IPS DF 6.9 (cell line): ENCODE results near the gene ACTR1B.
"Not testable (repeated sequence)": the region's sequence is repeated elsewhere in the genome, so short reads cannot be mapped to it uniquely, and the experiment has no call there.

ENCODE experiments used
- DNase-seq: peaks from one replicate; pipeline ENCODE4 v3.0.0-alpha.2; 2013; ENCODE audit warnings: low read depth, low spot score
- H3K27ac ChIP-seq: one replicate; pipeline ENCODE4 v1.5.1; 2013; ENCODE audit warnings: low read length, control low read depth
- H3K27me3 ChIP-seq: 2 replicates; pipeline ENCODE4 v1.6.1; 2013; ENCODE audit warnings: mild to moderate bottlenecking, low read length; ENCODE audit not compliant: control insufficient read depth, insufficient read depth
- H3K36me3 ChIP-seq: 2 replicates; pipeline ENCODE4 v1.6.1; 2013; ENCODE audit warnings: low read length; ENCODE audit not compliant: control insufficient read depth, insufficient read depth
- H3K4me1 ChIP-seq: 2 replicates; pipeline ENCODE4 v1.6.1; 2013; ENCODE audit warnings: low read length; ENCODE audit not compliant: control insufficient read depth, insufficient read depth
- H3K4me3 ChIP-seq: 2 replicates; pipeline ENCODE4 v1.5.1; 2013; ENCODE audit warnings: mild to moderate bottlenecking, low read length
- H3K9me3 ChIP-seq: 2 replicates; pipeline ENCODE4 v1.6.1; 2013; ENCODE audit warnings: low read length, inconsistent platforms; ENCODE audit not compliant: control insufficient read depth, insufficient read depth
- WGBS: extraction: QIAGEN DNeasy Blood & Tissue Kit; methylation state at CpG from one replicate; pipeline ENCODE4 v1.1.7; 2013; ENCODE audit warnings: mixed read lengths, missing lambda C conversion rate; ENCODE audit not compliant: insufficient read length, insufficient coverage; 5-methylcytosine and 5-hydroxymethylcytosine counted together

ACTR1B gene

GRCh38 chr2:97646977-97647376 is 16.9 kb downstream of the ACTR1B start:
- H3K27me3 ChIP-seq: no peaks in the 10 kb centered on the region
- no peak overlapping the region for H3K27ac ChIP-seq
- H3K9me3 ChIP-seq: no peaks in the 10 kb centered on the region
- no peaks in the 10 kb centered on the region for H3K4me1 ChIP-seq
- H3K4me3 ChIP-seq: peak overlapping the region; percentile 96; the same call in 1 of the 2 replicates
- no peak for DNase-seq
- H3K36me3 ChIP-seq: peaks cover 15% of the 10 kb centered on the region; the same call in 1 of the 2 replicates
- WGBS: no CpG with 5 or more reads among the region's 4 CpGs

GRCh38 chr2:97645695-97646629 is 17.9 kb downstream of the ACTR1B start, which contains the start of gene COX5B:
Gene COX5B, plus strand, starts transcription at chr2:97646062. Its CDS starts 25 bp downstream, at chr2:97646087.
- peaks cover 15% of the 10 kb centered on the region; the same call in 1 of the 2 replicates for H3K36me3 ChIP-seq
- H3K27me3 ChIP-seq: no peaks in the 10 kb centered on the region
- peak; percentile 75 for DNase-seq
- H3K9me3 ChIP-seq: no peaks in the 10 kb centered on the region
- peak within 1 kb of the TSS; percentile 96 for H3K4me3 ChIP-seq
- no CpG with 5 or more reads among the region's 63 CpGs for WGBS
- H3K4me1 ChIP-seq: no peaks in the 10 kb centered on the region
- H3K27ac ChIP-seq: no peak within 1 kb of the TSS

- Histone ChIP-seq H3K4me3 (peak overlapping the region; percentile 96; the same call in 1 of the 2 replicates), H3K9me3 (no peaks in the 10 kb centered on the region), H3K27me3 (no peaks in the 10 kb centered on the region), H3K36me3 (peaks cover 15% of the 10 kb centered on the region; the same call in 1 of the 2 replicates), H3K4me1 (no peaks in the 10 kb centered on the region), H3K27ac (no peak overlapping the region)
- no peak for DNase-seq
- no CpG with 5 or more reads among the region's 19 CpGs for WGBS
Observed at GRCh38 chr2:97645112-97645694, 18.6 kb downstream of the ACTR1B start.

- Histone ChIP-seq H3K27ac (no peak overlapping the region), H3K27me3 (no peaks in the 10 kb centered on the region), H3K9me3 (no peaks in the 10 kb centered on the region), H3K4me3 (no peak overlapping the region), H3K36me3 (peaks cover 14% of the 10 kb centered on the region; the same call in 1 of the 2 replicates), H3K4me1 (no peaks in the 10 kb centered on the region)
- WGBS: no CpG with 5 or more reads among the region's 4 CpGs
- no peak for DNase-seq
Observed at GRCh38 chr2:97644023-97644717, 19.7 kb downstream of the ACTR1B start.

- H3K27me3 ChIP-seq, H3K36me3 ChIP-seq, H3K4me1 ChIP-seq, H3K27ac ChIP-seq, DNase-seq, H3K4me3 ChIP-seq, H3K9me3 ChIP-seq: not testable (repeated sequence)
- no CpG with 5 or more reads among the region's 8 CpGs for WGBS
Observed at GRCh38 chr2:97626049-97626430, 37.8 kb downstream of the ACTR1B start.

- not testable (repeated sequence) for DNase-seq, H3K4me3 ChIP-seq, H3K27ac ChIP-seq, H3K9me3 ChIP-seq, H3K36me3 ChIP-seq, H3K27me3 ChIP-seq, H3K4me1 ChIP-seq
- no CpG with 5 or more reads among the region's 8 CpGs for WGBS
Observed at GRCh38 chr2:97625354-97626048, 38.3 kb downstream of the ACTR1B start.

- H3K36me3 ChIP-seq, H3K4me3 ChIP-seq, H3K27ac ChIP-seq, DNase-seq, H3K4me1 ChIP-seq, H3K9me3 ChIP-seq, H3K27me3 ChIP-seq: not testable (repeated sequence)
Observed at GRCh38 chr2:97622976-97623375, 40.9 kb downstream of the ACTR1B start.

- not testable (repeated sequence) for H3K4me1 ChIP-seq, H3K9me3 ChIP-seq, H3K4me3 ChIP-seq, DNase-seq, H3K36me3 ChIP-seq, H3K27me3 ChIP-seq, H3K27ac ChIP-seq
- WGBS: no CpG with 5 or more reads among the region's 1 CpG
Observed at GRCh38 chr2:97620492-97620891, 43.4 kb downstream of the ACTR1B start.

- H3K4me1 ChIP-seq, H3K9me3 ChIP-seq, DNase-seq, H3K27me3 ChIP-seq, H3K36me3 ChIP-seq, H3K4me3 ChIP-seq, H3K27ac ChIP-seq: not testable (repeated sequence)
- no CpG with 5 or more reads among the region's 14 CpGs for WGBS
Observed at GRCh38 chr2:97618939-97619827, 44.7 kb downstream of the ACTR1B start.
